CD4-positive, alpha-beta T cell treated with Interleukin-6 for 4 hours (primary cell): ENCODE data around the gene FUT8.
"Not testable (repeated sequence)": the region's sequence is repeated elsewhere in the genome, so short reads cannot be mapped to it uniquely, and the experiment has no call there.

Source experiments
- DNase-seq: peaks from one replicate; pipeline ENCODE4 v3.0.0-alpha.2; 2020; ENCODE audit warnings: mixed read lengths

The FUT8 gene

DNA sequence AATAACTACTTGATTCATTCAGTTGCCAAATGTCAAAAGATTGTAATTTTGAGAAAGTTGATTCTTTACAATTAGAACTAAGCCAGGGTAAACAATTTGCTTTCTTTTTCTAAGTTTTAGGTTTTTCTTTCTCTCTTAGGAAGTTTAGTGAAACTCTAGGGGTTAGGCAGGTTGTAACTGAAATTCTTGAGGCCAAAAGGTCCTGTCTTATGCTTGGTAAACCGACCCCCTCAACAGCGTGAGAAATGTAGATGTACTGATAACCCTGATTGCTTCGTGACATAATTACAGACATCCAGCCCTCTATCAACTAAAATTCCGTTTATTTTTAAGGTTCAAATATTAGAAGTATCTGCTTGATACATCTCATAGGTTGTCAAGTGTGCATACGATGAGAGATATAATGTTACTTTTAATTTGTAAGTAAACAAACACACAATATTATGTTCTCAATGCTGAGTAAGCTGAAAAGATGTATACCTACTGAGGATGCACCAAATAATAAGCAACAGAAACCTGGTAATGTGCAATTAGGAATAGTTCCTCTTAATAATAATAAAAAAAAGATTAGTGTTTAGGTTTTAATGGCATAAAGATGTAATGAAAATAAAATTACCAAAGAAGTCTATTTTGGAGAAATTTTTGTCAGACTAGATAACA, 7.2 kb downstream of the FUT8 start:
- no peak for DNase-seq

DNA sequence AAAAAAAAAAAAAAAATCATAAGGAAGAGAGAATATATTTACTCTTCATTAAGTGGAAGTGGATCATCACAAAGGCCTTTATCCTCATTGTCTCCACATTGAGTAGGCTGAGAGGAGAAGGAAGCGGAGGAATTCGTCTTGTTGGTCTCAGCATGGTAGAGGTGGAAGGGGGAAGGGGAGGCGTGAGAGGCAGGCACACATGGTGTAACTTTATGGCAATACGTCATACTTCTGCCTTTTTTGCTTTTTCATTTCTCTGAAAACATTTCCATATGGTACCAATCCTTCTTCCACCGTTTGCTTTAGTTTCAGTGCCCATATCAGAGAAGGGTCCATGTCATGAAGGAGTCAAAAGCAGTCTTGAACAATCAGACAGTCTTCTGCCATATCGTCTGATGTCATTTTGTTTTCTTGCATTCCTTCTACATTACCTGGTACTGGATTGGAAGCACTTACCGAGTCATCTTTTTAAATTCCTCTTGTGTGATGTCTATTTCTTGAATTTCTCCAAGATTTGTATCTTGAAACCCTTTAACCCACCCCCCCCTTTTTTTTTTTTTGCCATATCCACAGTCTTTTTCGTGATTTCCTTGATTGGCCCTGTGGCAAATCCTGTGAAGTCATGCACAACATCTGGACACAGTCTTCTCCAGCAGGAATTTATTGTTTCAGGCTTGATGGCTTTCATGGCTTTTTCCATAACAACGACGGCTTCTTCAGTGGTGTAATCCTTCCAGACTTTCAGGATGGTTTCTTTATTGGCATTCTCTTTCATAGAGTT, 8.9 kb downstream of the FUT8 start:
- no peak for DNase-seq

- no peak for DNase-seq
These were observed 9.7 kb downstream of the FUT8 start for GRCh38 chr14:65422088-65422834.

GRCh38 chr14:65423982-65424381, 11.5 kb downstream of the FUT8 start:
- DNase-seq, result no peak

- no peak for DNase-seq
These were observed 12.0 kb downstream of the FUT8 start for GRCh38 chr14:65424531-65424930.

- no peak for DNase-seq
These were observed 13.4 kb downstream of the FUT8 start for GRCh38 chr14:65425885-65426284.

DNA sequence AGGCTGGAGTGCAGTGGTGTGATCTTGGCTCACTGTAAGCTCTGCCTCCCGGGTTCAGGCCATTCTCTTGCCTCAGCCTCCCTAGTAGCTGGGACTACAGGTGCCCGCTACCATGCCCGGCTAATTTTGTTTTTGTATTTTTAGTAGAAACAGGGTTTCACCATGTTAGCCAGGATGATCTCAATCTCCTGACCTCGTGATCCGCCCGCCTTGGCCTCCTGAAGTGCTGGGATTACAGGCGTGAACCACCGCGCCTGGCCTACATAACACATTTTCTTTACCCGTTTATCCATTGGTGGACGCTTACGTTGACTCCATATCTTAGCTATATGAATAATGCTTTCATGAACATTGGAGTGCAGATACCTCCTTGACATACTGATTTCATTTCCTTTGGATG, 14.4 kb downstream of the FUT8 start:
- not testable (repeated sequence) for DNase-seq

GRCh38 chr14:65428691-65429090, 16.2 kb downstream of the FUT8 start:
- no peak for DNase-seq

DNA sequence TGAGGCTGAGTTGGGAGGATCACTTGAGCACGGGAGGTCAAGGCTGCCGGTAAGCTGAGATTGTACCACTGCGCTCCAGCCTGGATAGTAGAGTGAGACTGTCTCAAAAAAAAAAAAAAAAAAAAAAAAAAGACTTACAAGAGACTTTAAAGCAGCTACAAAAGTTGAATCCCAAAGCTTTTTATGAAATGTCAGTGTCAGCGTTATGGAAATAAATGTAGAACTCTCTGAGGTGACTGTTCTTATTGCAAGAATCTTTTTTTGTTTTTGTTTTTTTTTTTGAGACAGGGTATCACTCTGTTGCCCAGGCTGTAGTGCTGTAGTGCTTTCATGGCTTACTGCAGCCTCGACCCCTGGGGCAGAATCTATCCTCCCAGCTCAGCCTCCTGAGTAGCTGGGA, 17.2 kb downstream of the FUT8 start:
- no peak for DNase-seq

- DNase-seq, result no peak
These were observed 18.7 kb downstream of the FUT8 start for GRCh38 chr14:65431245-65431644.

GRCh38 chr14:65431951-65432350, 19.4 kb downstream of the FUT8 start:
- DNase-seq, result no peak

GRCh38 chr14:65432361-65432948, 19.9 kb downstream of the FUT8 start:
- no peak for DNase-seq

- no peak for DNase-seq
These were observed 20.6 kb downstream of the FUT8 start for GRCh38 chr14:65433157-65433556.

- no peak for DNase-seq
These were observed 21.1 kb downstream of the FUT8 start for GRCh38 chr14:65433646-65434045.

GRCh38 chr14:65434216-65434850, 21.8 kb downstream of the FUT8 start:
- no peak for DNase-seq

- no peak for DNase-seq
These were observed 25.9 kb downstream of the FUT8 start for GRCh38 chr14:65438266-65438933.

DNA sequence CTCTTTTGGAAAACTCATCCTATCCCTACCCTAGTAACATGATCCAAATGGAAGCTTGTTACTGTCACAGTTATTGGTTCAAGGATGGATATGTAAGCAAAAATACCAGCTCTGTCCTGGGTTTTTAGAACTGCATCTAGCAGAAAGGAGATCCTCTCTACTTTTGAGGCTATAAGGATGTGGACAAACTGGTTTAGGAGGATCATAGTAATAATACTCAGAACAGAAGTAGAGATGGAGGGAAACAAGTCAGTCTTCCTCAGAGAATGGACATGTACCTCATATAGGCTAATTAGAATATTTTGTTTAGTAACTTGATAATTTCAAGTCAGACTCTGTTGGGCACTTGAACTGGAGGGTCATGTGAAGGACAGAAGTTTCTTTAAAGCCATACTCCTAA, 26.6 kb downstream of the FUT8 start:
- no peak for DNase-seq

- DNase-seq, result no peak
These were observed 27.7 kb downstream of the FUT8 start for GRCh38 chr14:65440230-65440629.

- no peak for DNase-seq
These were observed 31.7 kb downstream of the FUT8 start for GRCh38 chr14:65444230-65444629.

DNA sequence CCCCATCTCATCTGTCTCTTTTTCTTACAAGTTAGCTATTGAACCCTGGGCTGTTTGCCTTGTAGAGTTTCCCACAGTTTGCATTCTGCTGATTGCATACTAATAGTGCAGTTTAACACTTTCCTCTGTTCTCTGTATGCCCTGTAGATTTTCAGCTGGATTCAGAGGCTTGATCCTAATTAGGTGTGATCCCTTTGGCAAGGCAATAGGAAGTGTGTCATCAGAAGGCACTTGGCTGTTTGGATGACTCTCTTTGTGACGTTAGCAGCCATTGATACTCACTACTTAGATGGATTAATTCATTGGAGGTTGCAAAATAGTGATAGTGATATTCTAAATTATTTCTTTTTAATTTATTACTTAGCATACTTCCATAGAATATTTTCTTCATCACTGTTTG, 33.6 kb downstream of the FUT8 start:
- no peak for DNase-seq

DNA sequence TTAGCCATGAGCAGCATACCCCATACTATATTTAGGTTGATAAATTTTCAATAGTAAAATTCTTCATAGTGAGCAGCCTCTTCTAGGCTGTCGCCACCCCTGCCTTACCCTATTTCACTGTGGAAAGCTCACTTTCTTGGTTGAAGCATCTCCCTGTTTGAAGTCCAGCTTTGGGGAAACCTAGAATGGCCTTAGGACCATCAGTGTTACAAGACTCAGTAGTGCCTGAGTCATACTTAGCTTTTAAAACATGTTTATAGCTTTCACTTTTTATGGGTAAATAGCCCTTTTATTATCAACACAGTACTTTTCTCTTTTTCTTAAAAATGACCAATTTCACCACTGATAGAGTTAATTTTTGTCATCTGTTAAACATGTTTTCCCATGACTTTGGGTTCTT, 37.1 kb downstream of the FUT8 start:
- no peak for DNase-seq

GRCh38 chr14:65453807-65454480, 41.4 kb downstream of the FUT8 start:
- no peak for DNase-seq
